ENCODE data around the gene PACRG. TPM values are rescaled to one million over a fixed set of nuclear protein-coding genes. Genes with fewer than 3 reads are reported as not detected.
A peak's percentile ranks its signal among the peaks of the same experiment; 100 is the strongest.

The PACRG gene
- total and polyA plus RNA-seq, 2 of the 13 experiments (the other 11 are each of a cell fraction or from before 2014, with no cell fraction given), result 0.13 TPM; not detected in 1

GRCh38 chr6:163170294-163170883 is 442.6 kb downstream of the PACRG start (continued):
- TF ChIP-seq, protein P1, sequence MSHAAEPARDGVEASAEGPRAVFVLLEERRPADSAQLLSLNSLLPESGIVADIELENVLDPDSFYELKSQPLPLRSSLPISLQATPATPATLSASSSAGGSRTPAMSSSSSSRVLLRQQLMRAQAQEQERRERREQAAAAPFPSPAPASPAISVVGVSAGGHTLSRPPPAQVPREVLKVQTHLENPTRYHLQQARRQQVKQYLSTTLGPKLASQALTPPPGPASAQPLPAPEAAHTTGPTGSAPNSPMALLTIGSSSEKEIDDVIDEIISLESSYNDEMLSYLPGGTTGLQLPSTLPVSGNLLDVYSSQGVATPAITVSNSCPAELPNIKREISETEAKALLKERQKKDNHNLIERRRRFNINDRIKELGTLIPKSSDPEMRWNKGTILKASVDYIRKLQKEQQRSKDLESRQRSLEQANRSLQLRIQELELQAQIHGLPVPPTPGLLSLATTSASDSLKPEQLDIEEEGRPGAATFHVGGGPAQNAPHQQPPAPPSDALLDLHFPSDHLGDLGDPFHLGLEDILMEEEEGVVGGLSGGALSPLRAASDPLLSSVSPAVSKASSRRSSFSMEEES (CRISPR knock-in tag; IDR thresholded peaks at IDR 0.05), result 0 out of 2 replicates have a peak, but pooled peaks have one; percentile 23
- TF ChIP-seq BCL3 (CRISPR knock-in tag; IDR thresholded peaks at IDR 0.05) (no peak), ZNF143 (CRISPR knock-in tag; IDR thresholded peaks at IDR 0.05) (peak; percentile 89), ZBTB7B (CRISPR knock-in tag; IDR thresholded peaks at IDR 0.05) (0 out of 2 replicates have a peak, but pooled peaks have one; percentile 38), USF2 (IDR thresholded peaks at IDR 0.05; ENCODE audit: low read depth, low read length) (no peak), USF2 (CRISPR knock-in tag; IDR thresholded peaks at IDR 0.05; ENCODE audit: borderline replicate concordance) (peak; percentile 47; the same call in 1 of the 2 replicates), SP1 (IDR thresholded peaks at IDR 0.05) (no peak), SP1 (CRISPR knock-in tag; IDR thresholded peaks at IDR 0.05) (0 out of 2 replicates have a peak, but pooled peaks have one; percentile 16), ZMYM4 (CRISPR knock-in tag; IDR thresholded peaks at IDR 0.05) (peak; percentile 84; the same call in 1 of the 2 replicates)
